IMR-90 (cell line): ENCODE results near the gene SERPINH1. TPM values are rescaled to one million over a fixed set of nuclear protein-coding genes. Genes with fewer than 3 reads are reported as not detected.

ENCODE experiments used
- ATAC-seq: fragments of 200-7000 bp; cut with Tn5 transposase; 2 replicates; pipeline ENCODE4 v1.9.1; 2020; ENCODE audit warnings: low read depth, mild to moderate bottlenecking, moderate library complexity
- BruUV-seq: library from RNA; stranded (reverse); fragments of 400-500 nt; replicated peaks from 2 replicates; lab custom pipeline; 2021; lab: Mats Ljungman, UMichigan
- CTCF ChIA-PET: fragments of 300-600 bp; formaldehyde crosslinking; extraction: SDS; loops from one replicate; lab custom pipeline; 2021; ENCODE audit warnings: antibody characterized with exemption; lab: Yijun Ruan, JAX
- POLR2A ChIA-PET: fragments of 300-600 bp; sonication (Branson Sonifier 250); formaldehyde crosslinking; loops from one replicate; lab custom pipeline; 2022; ENCODE audit warnings: antibody characterized with exemption; ENCODE audit not compliant: unreplicated experiment; lab: Charles Lee
- DNase-seq: peaks from one replicate; pipeline ENCODE4 v3.0.0; 2013
- H2AFZ ChIP-seq: replicated peaks from 2 replicates; pipeline ENCODE3; 2013; ENCODE audit warnings: low read length, mild to moderate bottlenecking; ENCODE audit not compliant: poor library complexity
- H2AK5ac ChIP-seq: 2 replicates; pipeline ENCODE4 v1.6.1; 2013; ENCODE audit warnings: low read depth, low read length, inconsistent platforms
- H2AK9ac ChIP-seq: replicated peaks from 2 replicates; pipeline ENCODE3; 2013; ENCODE audit warnings: mild to moderate bottlenecking, low read depth, low read length, moderate library complexity; ENCODE audit not compliant: poor library complexity
- H2BK120ac ChIP-seq: 2 replicates; pipeline ENCODE4 v1.6.1; 2013; ENCODE audit warnings: low read depth, low read length, inconsistent platforms
- H2BK15ac ChIP-seq: 3 replicates; pipeline ENCODE4 v1.6.1; 2013; ENCODE audit warnings: low read depth, low read length, inconsistent platforms
- H2BK20ac ChIP-seq: 2 replicates; pipeline ENCODE4 v1.6.1; 2013; ENCODE audit warnings: low read depth, mild to moderate bottlenecking, inconsistent platforms, low read length, moderate library complexity
- H2BK5ac ChIP-seq: 2 replicates; pipeline ENCODE4 v1.6.1; 2013; ENCODE audit warnings: mild to moderate bottlenecking, low read depth, low read length, inconsistent platforms; ENCODE audit not compliant: poor library complexity, severe bottlenecking
- H3K14ac ChIP-seq: replicated peaks from 2 replicates; pipeline ENCODE4 v1.6.1; 2013; ENCODE audit warnings: low read depth, low read length, inconsistent platforms
- H3K18ac ChIP-seq: 2 replicates; pipeline ENCODE4 v1.6.1; 2013; ENCODE audit warnings: low read depth, low read length, control low read depth
- H3K23ac ChIP-seq: 2 replicates; pipeline ENCODE4 v1.6.1; 2013; ENCODE audit warnings: low read depth, low read length, inconsistent platforms
- H3K27ac ChIP-seq: 2 replicates; pipeline ENCODE4 v1.5.1; 2013; ENCODE audit warnings: mild to moderate bottlenecking, control low read depth, low read length; ENCODE audit not compliant: insufficient read depth
- H3K27me3 ChIP-seq: 2 replicates; pipeline ENCODE4 v1.6.1; 2013; ENCODE audit warnings: low read length; ENCODE audit not compliant: control insufficient read depth, insufficient read depth
- H3K36me3 ChIP-seq: 2 replicates; pipeline ENCODE4 v1.6.1; 2013; ENCODE audit warnings: low read length, mixed read lengths; ENCODE audit not compliant: control insufficient read depth, insufficient read depth
- H3K4ac ChIP-seq: 2 replicates; pipeline ENCODE4 v1.6.1; 2013; ENCODE audit warnings: low read depth, low read length, inconsistent platforms
- H3K4me1 ChIP-seq: 2 replicates; pipeline ENCODE4 v1.6.1; 2013; ENCODE audit warnings: low read length, mixed read lengths; ENCODE audit not compliant: control insufficient read depth, insufficient read depth
- H3K4me2 ChIP-seq: 2 replicates; pipeline ENCODE4 v1.6.1; 2013; ENCODE audit warnings: low read depth, mild to moderate bottlenecking, control low read depth, low read length, moderate library complexity
- H3K4me3 ChIP-seq: 2 replicates; pipeline ENCODE4 v1.5.1; 2013; ENCODE audit warnings: low read depth, mild to moderate bottlenecking, control low read depth, low read length, moderate library complexity; ENCODE audit not compliant: insufficient read depth
- H3K56ac ChIP-seq: 2 replicates; pipeline ENCODE4 v1.6.1; 2013; ENCODE audit warnings: low read length, inconsistent platforms; ENCODE audit not compliant: insufficient read depth; ENCODE audit errors: extremely low read depth
- H3K79me1 ChIP-seq, 2 experiments: 2 replicates each; pipeline ENCODE4 v1.6.1; 2013; ENCODE audit warnings: low read length in 2 of 2, inconsistent platforms in 1 of 2, low read depth in 1 of 2
- H3K9ac ChIP-seq: 2 replicates; pipeline ENCODE4 v1.6.1; 2013; ENCODE audit warnings: low read depth, low read length, control low read depth
- H3K9me1 ChIP-seq: 2 replicates; pipeline ENCODE4 v1.6.1; 2013; ENCODE audit warnings: low read length, inconsistent platforms; ENCODE audit not compliant: insufficient read depth
- H3K9me3 ChIP-seq: 2 replicates; pipeline ENCODE4 v1.6.1; 2013; ENCODE audit warnings: low read length; ENCODE audit not compliant: control insufficient read depth, insufficient read depth
- H4K20me1 ChIP-seq: 2 replicates; pipeline ENCODE4 v1.6.1; 2013; ENCODE audit warnings: low read length, inconsistent platforms; ENCODE audit not compliant: insufficient read depth
- H4K5ac ChIP-seq: 2 replicates; pipeline ENCODE4 v1.6.1; 2013; ENCODE audit warnings: mild to moderate bottlenecking, low read depth, low read length, control low read depth
- H4K8ac ChIP-seq, 2 experiments: 2 replicates each; pipeline ENCODE4 v1.6.1; 2013; ENCODE audit warnings: low read depth in 2 of 2, low read length in 2 of 2, control low read depth in 1 of 2, inconsistent platforms in 1 of 2
- H4K91ac ChIP-seq: 2 replicates; pipeline ENCODE4 v1.6.1; 2013; ENCODE audit warnings: low read depth, low read length, inconsistent platforms; ENCODE audit not compliant: insufficient read depth
- CEBPB ChIP-seq: IDR thresholded peaks from 2 replicates; pipeline ENCODE4 v1.6.1; 2012; ENCODE audit warnings: low read depth, low read length, improper control_type of control experiment
- CTCF ChIP-seq: conservative IDR thresholded peaks from 2 replicates; pipeline ENCODE4 v1.5.1; 2012; ENCODE audit warnings: mild to moderate bottlenecking, low read depth, low read length, improper control_type of control experiment
- ELK1 ChIP-seq: fragments of 150-350 bp; IDR thresholded peaks from 2 replicates; pipeline ENCODE4 v1.6.1; 2016; ENCODE audit warnings: low read depth, mild to moderate bottlenecking, low read length, moderate library complexity, borderline replicate concordance
- FOS ChIP-seq: fragments of 150-350 bp; IDR thresholded peaks from 2 replicates; pipeline ENCODE4 v1.6.1; 2016; ENCODE audit warnings: low read depth, low read length
- MAFK ChIP-seq: IDR thresholded peaks from 2 replicates; pipeline ENCODE4 v1.6.1; 2012; ENCODE audit warnings: low read depth, low read length, improper control_type of control experiment
- MAZ ChIP-seq: IDR thresholded peaks from 2 replicates; pipeline ENCODE4 v1.6.1; 2012; ENCODE audit warnings: low read depth, mild to moderate bottlenecking, low read length, improper control_type of control experiment, moderate library complexity, borderline replicate concordance
- MXI1 ChIP-seq: IDR thresholded peaks from 2 replicates; pipeline ENCODE4 v1.6.1; 2012; ENCODE audit warnings: low read depth, mild to moderate bottlenecking, low read length, moderate library complexity, borderline replicate concordance
- NFE2L2 ChIP-seq: fragments of 150-350 bp; IDR thresholded peaks from 2 replicates; pipeline ENCODE4 v1.6.1; 2016; ENCODE audit warnings: low read depth, mild to moderate bottlenecking, low read length
- RAD21 ChIP-seq: IDR thresholded peaks from 2 replicates; pipeline ENCODE4 v1.6.1; 2012; ENCODE audit warnings: low read length, improper control_type of control experiment
- SMC3 ChIP-seq: fragments of 150-350 bp; IDR thresholded peaks from 2 replicates; pipeline ENCODE4 v1.6.1; 2016; ENCODE audit warnings: low read depth, mild to moderate bottlenecking, antibody characterized with exemption, low read length, moderate library complexity
- USF2 ChIP-seq: fragments of 150-350 bp; IDR thresholded peaks from 2 replicates; pipeline ENCODE4 v1.6.1; 2017; ENCODE audit warnings: mild to moderate bottlenecking, antibody characterized with exemption, low read length, low read depth
- WGBS, 2 experiments: methylation state at CpG; one replicate each; pipeline versions ENCODE4 v1.1.5 to v1.1.7; 2013; ENCODE audit warnings: missing lambda C conversion rate in 2 of 2; ENCODE audit not compliant: insufficient read length in 1 of 2; ENCODE audit errors: extremely low coverage in 2 of 2; 5-methylcytosine and 5-hydroxymethylcytosine counted together
- dilution Hi-C: fragments of 300-500 bp; cut with HindIII; formaldehyde crosslinking; loops from one replicate; pipeline ENCODE4 v1.14.3; 2018; ENCODE audit warnings: low sequenced_read_pairs; ENCODE audit not compliant: unreplicated experiment
- in situ Hi-C: fragments of 300-500 bp; cut with MboI; formaldehyde crosslinking; loops from 3 replicates; pipeline ENCODE4 v1.14.3; 2019; ENCODE audit warnings: low sequenced_read_pairs, inconsistent platforms, mixed read lengths
- intact Hi-C: fragments of 100-400 bp; cut with micrococcal nuclease; formaldehyde crosslinking; loops from 2 replicates; pipeline ENCODE4 v1.10.0; 2022
- polyA plus RNA-seq, 3 experiments: library from polyadenylated mRNA; depleted of rRNA; stranded (reverse); fragments of >200 nt; gene quantifications; 2 replicates each; pipeline ENCODE4 v1.2.3, GENCODE V29; 2012; ENCODE audit warnings: low replicate concordance in 1 of 3
- total RNA-seq: library from RNA; depleted of rRNA; stranded (reverse); fragments of >200 nt; gene quantifications from 2 replicates; pipeline ENCODE4 v1.2.3, GENCODE V29; 2012

The SERPINH1 gene
- total and polyA plus RNA-seq, 2 of the 4 experiments (the other 2 are of a cell fraction): 841 to 1,857 TPM

DNA sequence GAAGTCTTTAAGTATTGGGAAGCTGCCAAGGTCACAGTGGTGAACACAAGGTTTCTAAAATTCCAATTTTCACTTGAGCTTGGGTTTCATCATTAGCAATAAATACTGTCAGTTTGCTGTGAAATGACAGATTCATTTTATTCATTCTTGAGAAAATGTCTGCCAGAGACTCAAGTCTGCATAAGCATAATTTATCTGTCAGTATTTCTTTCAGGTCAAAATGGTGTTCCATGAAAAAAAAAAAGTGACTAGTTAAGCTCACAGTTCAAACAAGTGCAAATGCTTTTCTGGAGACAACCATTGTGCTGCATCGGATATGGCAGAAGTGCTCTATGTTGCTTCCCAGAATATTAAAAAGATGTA, 28.2 kb upstream of the SERPINH1 start:
- H3K4me3 ChIP-seq: no peak overlapping the region
- no peak overlapping the region for H3K4ac ChIP-seq
- intact Hi-C loops: loop anchor here (2.0 to 5.0 kb wide), 2 partner anchors 205 to 252 kb away; no protein-coding TSS in a partner anchor
- H3K4me1 ChIP-seq: peaks cover 2% of the 10 kb centered on the region; the same call in 1 of the 2 replicates
- H3K9me3 ChIP-seq: no peaks in the 10 kb centered on the region
- ChIA-PET POLR2A (no interaction called here), CTCF (interaction anchor here (0.7 to 3.4 kb wide), 3 partner anchors 88 to 1206 kb away, joined by 3 to 24 read pairs (median 4); no protein-coding TSS in a partner anchor)
- TF ChIP-seq USF2: no peak
- TF ChIP-seq SMC3: no peak
- TF ChIP-seq ELK1: no peak
- TF ChIP-seq CEBPB: no peak
- no peak for TF ChIP-seq RAD21
- no peak for TF ChIP-seq CTCF
- no peak for TF ChIP-seq MAFK
- TF ChIP-seq FOS: no peak
- no peak for TF ChIP-seq MAZ
- TF ChIP-seq NFE2L2: no peak
- TF ChIP-seq MXI1: no peak
- no peak overlapping the region for H4K8ac ChIP-seq
- WGBS, 2 experiments: no CpG with 5 or more reads among the region's 1 CpG
- dilution Hi-C loops: no loop called here
- H2AK5ac ChIP-seq: no peak overlapping the region
- H3K27ac ChIP-seq: no peak overlapping the region
- no peaks in the 10 kb centered on the region for H3K79me1 ChIP-seq
- no peak overlapping the region for H3K14ac ChIP-seq
- H2BK5ac ChIP-seq: no peak overlapping the region
- no peak overlapping the region for H4K91ac ChIP-seq
- H3K27me3 ChIP-seq: peaks cover 4% of the 10 kb centered on the region; the same call in 1 of the 2 replicates
- H3K9me1 ChIP-seq: no peaks in the 10 kb centered on the region
- H4K5ac ChIP-seq: no peak overlapping the region
- no peak overlapping the region for H3K56ac ChIP-seq
- in situ Hi-C loops: loop anchor here (5.0 to 25.0 kb wide), 2 partner anchors 87 to 247 kb away; no protein-coding TSS in a partner anchor
- no peak overlapping the region for H3K18ac ChIP-seq
- H2BK120ac ChIP-seq: no peak overlapping the region
- no peaks in the 10 kb centered on the region; the same call in 1 of the 2 replicates for H4K20me1 ChIP-seq
- DNase-seq (no peak), ATAC-seq (no peak)
- no peak overlapping the region for H3K9ac ChIP-seq
- H2BK20ac ChIP-seq: no peak overlapping the region
- no peak overlapping the region for H3K4me2 ChIP-seq
- BruUV-seq: no TSS peak
- H3K23ac ChIP-seq: no peak overlapping the region
- no peaks in the 10 kb centered on the region for H3K36me3 ChIP-seq
- H2AFZ ChIP-seq: no peak overlapping the region
- H2AK9ac ChIP-seq: no peak overlapping the region
- H2BK15ac ChIP-seq: no peak overlapping the region
